Measurements from ENCODE around the gene GSDME. TPM values are rescaled to one million over a fixed set of nuclear protein-coding genes. Genes with fewer than 3 reads are reported as not detected.

The GSDME gene
- total and polyA plus RNA-seq, 4 donors = 12.0 to 53.6 (median 34.2) TPM

GRCh38 chr7:24717247-24717622, 40.0 kb downstream of the GSDME start:
- DNase-seq (ENCODE audit: low read depth in 4 of 6, low spot score in 6 of 6) = no peak
- no peak overlapping the region for H3K4me3 ChIP-seq (ENCODE audit: low read depth, low read length)
- peaks cover 27% of the 10 kb centered on the region for H3K36me3 ChIP-seq (ENCODE audit: control insufficient read depth, insufficient read depth, low read length)
- peaks cover 16% of the 10 kb centered on the region for H3K4me1 ChIP-seq (ENCODE audit: control insufficient read depth, insufficient read depth, low read length)
- no peaks in the 10 kb centered on the region for H3K9me3 ChIP-seq (ENCODE audit: control insufficient read depth, insufficient read depth, low read length)
- no peak overlapping the region for H3K27ac ChIP-seq (ENCODE audit: low read depth, low read length)
- no peaks in the 10 kb centered on the region for H3K27me3 ChIP-seq (ENCODE audit: control insufficient read depth, insufficient read depth, low read length)
- 89% methylated on average over 12 of the region's 14 CpGs for whole genome bisulfite sequencing (ENCODE audit: insufficient coverage)

- Histone ChIP-seq H3K4me1 (ENCODE audit: control insufficient read depth, insufficient read depth, low read length) (peaks cover 15% of the 10 kb centered on the region), H3K27ac (ENCODE audit: low read depth, low read length) (no peak overlapping the region), H3K9me3 (ENCODE audit: control insufficient read depth, insufficient read depth, low read length) (no peaks in the 10 kb centered on the region), H3K27me3 (ENCODE audit: control insufficient read depth, insufficient read depth, low read length) (no peaks in the 10 kb centered on the region), H3K4me3 (ENCODE audit: low read depth, low read length) (no peak overlapping the region), H3K36me3 (ENCODE audit: control insufficient read depth, insufficient read depth, low read length) (peaks cover 28% of the 10 kb centered on the region)
- 93% methylated on average over 7 of the region's 9 CpGs for WGBS (ENCODE audit: insufficient coverage)
- no peak for DNase-seq (ENCODE audit: low read depth in 4 of 6, low spot score in 6 of 6)
Measured at GRCh38 chr7:24716480-24717246, 40.6 kb downstream of the GSDME start.

GRCh38 chr7:24715661-24716479, 41.4 kb downstream of the GSDME start:
- DNase-seq (ENCODE audit: low read depth in 4 of 6, low spot score in 6 of 6) = peak in 2 of 6 donors; percentile 53 to 63
- H3K4me3 ChIP-seq (ENCODE audit: low read depth, low read length) = no peak overlapping the region

GRCh38 chr7:24715171-24715570, 42.1 kb downstream of the GSDME start:
- Histone ChIP-seq H3K4me1 (ENCODE audit: control insufficient read depth, insufficient read depth, low read length) (peaks cover 9% of the 10 kb centered on the region), H3K4me3 (ENCODE audit: low read depth, low read length) (no peak overlapping the region), H3K36me3 (ENCODE audit: control insufficient read depth, insufficient read depth, low read length) (peaks cover 28% of the 10 kb centered on the region), H3K9me3 (ENCODE audit: control insufficient read depth, insufficient read depth, low read length) (no peaks in the 10 kb centered on the region), H3K27me3 (ENCODE audit: control insufficient read depth, insufficient read depth, low read length) (no peaks in the 10 kb centered on the region), H3K27ac (ENCODE audit: low read depth, low read length) (no peak overlapping the region)
- 88% methylated on average over 1 of the region's 2 CpGs for WGBS (ENCODE audit: insufficient coverage)
- DNase-seq (ENCODE audit: low read depth in 4 of 6, low spot score in 6 of 6) = no peak

More at GRCh38 chr7:24715661-24716479, 41.4 kb downstream of the GSDME start:
- WGBS (ENCODE audit: insufficient coverage) = 56% methylated on average over 9 of the region's 16 CpGs
- H3K27ac ChIP-seq (ENCODE audit: low read depth, low read length) = no peak overlapping the region
- peaks cover 9% of the 10 kb centered on the region for H3K4me1 ChIP-seq (ENCODE audit: control insufficient read depth, insufficient read depth, low read length)
- peaks cover 28% of the 10 kb centered on the region for H3K36me3 ChIP-seq (ENCODE audit: control insufficient read depth, insufficient read depth, low read length)
- H3K9me3 ChIP-seq (ENCODE audit: control insufficient read depth, insufficient read depth, low read length) = no peaks in the 10 kb centered on the region
- H3K27me3 ChIP-seq (ENCODE audit: control insufficient read depth, insufficient read depth, low read length) = no peaks in the 10 kb centered on the region

- Histone ChIP-seq H3K9me3 (ENCODE audit: control insufficient read depth, insufficient read depth, low read length) (no peaks in the 10 kb centered on the region), H3K27ac (ENCODE audit: low read depth, low read length) (no peak overlapping the region), H3K4me1 (ENCODE audit: control insufficient read depth, insufficient read depth, low read length) (peaks cover 13% of the 10 kb centered on the region), H3K36me3 (ENCODE audit: control insufficient read depth, insufficient read depth, low read length) (peaks cover 28% of the 10 kb centered on the region), H3K27me3 (ENCODE audit: control insufficient read depth, insufficient read depth, low read length) (no peaks in the 10 kb centered on the region), H3K4me3 (ENCODE audit: low read depth, low read length) (no peak overlapping the region)
- whole genome bisulfite sequencing (ENCODE audit: insufficient coverage) = 84% methylated on average over 4 of the region's 8 CpGs
- no peak for DNase-seq (ENCODE audit: low read depth in 4 of 6, low spot score in 6 of 6)
Measured at GRCh38 chr7:24714676-24715010, 42.6 kb downstream of the GSDME start.

- Histone ChIP-seq H3K4me3 (ENCODE audit: low read depth, low read length) (no peak overlapping the region), H3K4me1 (ENCODE audit: control insufficient read depth, insufficient read depth, low read length) (peaks cover 14% of the 10 kb centered on the region), H3K27me3 (ENCODE audit: control insufficient read depth, insufficient read depth, low read length) (no peaks in the 10 kb centered on the region), H3K36me3 (ENCODE audit: control insufficient read depth, insufficient read depth, low read length) (peaks cover 27% of the 10 kb centered on the region), H3K9me3 (ENCODE audit: control insufficient read depth, insufficient read depth, low read length) (no peaks in the 10 kb centered on the region), H3K27ac (ENCODE audit: low read depth, low read length) (no peak overlapping the region)
- WGBS (ENCODE audit: insufficient coverage) = 81% methylated on average over 10 of the region's 14 CpGs
- DNase-seq (ENCODE audit: low read depth in 4 of 6, low spot score in 6 of 6) = no peak
Measured at GRCh38 chr7:24713850-24714675, 43.2 kb downstream of the GSDME start.

GRCh38 chr7:24713039-24713793, 44.0 kb downstream of the GSDME start:
- Histone ChIP-seq H3K27me3 (ENCODE audit: control insufficient read depth, insufficient read depth, low read length) (no peaks in the 10 kb centered on the region), H3K27ac (ENCODE audit: low read depth, low read length) (no peak overlapping the region), H3K36me3 (ENCODE audit: control insufficient read depth, insufficient read depth, low read length) (peaks cover 22% of the 10 kb centered on the region), H3K4me1 (ENCODE audit: control insufficient read depth, insufficient read depth, low read length) (peaks cover 16% of the 10 kb centered on the region), H3K9me3 (ENCODE audit: control insufficient read depth, insufficient read depth, low read length) (no peaks in the 10 kb centered on the region), H3K4me3 (ENCODE audit: low read depth, low read length) (no peak overlapping the region)
- no peak for DNase-seq (ENCODE audit: low read depth in 4 of 6, low spot score in 6 of 6)
- 83% methylated on average over 7 of the region's 12 CpGs for WGBS (ENCODE audit: insufficient coverage)

- 74% methylated on average over 14 of the region's 15 CpGs for WGBS (ENCODE audit: insufficient coverage)
- DNase-seq (ENCODE audit: low read depth in 4 of 6, low spot score in 6 of 6) = peak in 2 of 6 donors; percentile 43 to 65
- H3K4me1 ChIP-seq (ENCODE audit: control insufficient read depth, insufficient read depth, low read length) = peaks cover 29% of the 10 kb centered on the region
- H3K4me3 ChIP-seq (ENCODE audit: low read depth, low read length) = no peak overlapping the region
- no peak overlapping the region for H3K27ac ChIP-seq (ENCODE audit: low read depth, low read length)
- peaks cover 33% of the 10 kb centered on the region for H3K36me3 ChIP-seq (ENCODE audit: control insufficient read depth, insufficient read depth, low read length)
- H3K27me3 ChIP-seq (ENCODE audit: control insufficient read depth, insufficient read depth, low read length) = no peaks in the 10 kb centered on the region
- H3K9me3 ChIP-seq (ENCODE audit: control insufficient read depth, insufficient read depth, low read length) = no peaks in the 10 kb centered on the region
Measured at GRCh38 chr7:24709585-24710360, 47.5 kb downstream of the GSDME start.

Measured in spinal cord (tissue), 10 donors.